ENCODE measurements around the gene OR7D2.
"Not testable (repeated sequence)": the region's sequence is repeated elsewhere in the genome, so short reads cannot be mapped to it uniquely, and the experiment has no call there.

OR7D2 gene

GRCh38 chr19:9189535-9189934 is 10.8 kb downstream of the OR7D2 start:
- TF ChIP-seq CTCF (conservative IDR thresholded peaks at IDR 0.05; ENCODE audit: low read depth, low read length): no peak
- H3K4me3 ChIP-seq (ENCODE audit: low read length): no peak overlapping the region
- no peak for DNase-seq (ENCODE audit: low read depth)

- not testable (repeated sequence) for DNase-seq (ENCODE audit: low read depth); H3K4me3 ChIP-seq (ENCODE audit: low read length)
Observed at GRCh38 chr19:9198044-9198443, 19.3 kb downstream of the OR7D2 start.

- peak; percentile 0 for DNase-seq (ENCODE audit: low read depth)
- H3K4me3 ChIP-seq (ENCODE audit: low read length): no peak overlapping the region
- peak; percentile 72 for TF ChIP-seq CTCF (conservative IDR thresholded peaks at IDR 0.05; ENCODE audit: low read depth, low read length)
Observed at GRCh38 chr19:9205501-9206113, 26.8 kb downstream of the OR7D2 start.

GRCh38 chr19:9219489-9219888 is 40.7 kb downstream of the OR7D2 start, which contains the start of gene OR7D4:
TSS of gene OR7D4 (minus strand) at chr19:9219589. CDS start at chr19:9214837, 4,752 bp downstream.
- DNase-seq (ENCODE audit: low read depth): no peak
- no peak within 1 kb of the TSS for H3K4me3 ChIP-seq (ENCODE audit: low read length)
- no peak for TF ChIP-seq CTCF (conservative IDR thresholded peaks at IDR 0.05; ENCODE audit: low read depth, low read length)

Measured in retinal pigment epithelial cell (primary cell).